H1 (cell line): ENCODE data around the gene PTPN22.

Experiments
- GTF2F1 ChIP-seq: IDR thresholded peaks from 2 replicates; pipeline ENCODE4 v1.6.1; 2012; ENCODE audit warnings: low read depth, low read length, improper control_type of control experiment, borderline replicate concordance
- TF ChIP-seq, protein P1 (sequence below), 3 experiments: IDR thresholded peaks; 1 replicate in 2 of 3; 2 replicates in 1 of 3; pipeline versions ENCODE4 v1.5.1 to v1.6.1; 2011; ENCODE audit warnings: low read length in 3 of 3, mild to moderate bottlenecking in 3 of 3, inconsistent platforms in 2 of 3, low read depth in 1 of 3, moderate library complexity in 1 of 3; ENCODE audit not compliant: insufficient read depth in 1 of 3; ENCODE audit errors: control extremely low read depth in 1 of 3

DNA sequence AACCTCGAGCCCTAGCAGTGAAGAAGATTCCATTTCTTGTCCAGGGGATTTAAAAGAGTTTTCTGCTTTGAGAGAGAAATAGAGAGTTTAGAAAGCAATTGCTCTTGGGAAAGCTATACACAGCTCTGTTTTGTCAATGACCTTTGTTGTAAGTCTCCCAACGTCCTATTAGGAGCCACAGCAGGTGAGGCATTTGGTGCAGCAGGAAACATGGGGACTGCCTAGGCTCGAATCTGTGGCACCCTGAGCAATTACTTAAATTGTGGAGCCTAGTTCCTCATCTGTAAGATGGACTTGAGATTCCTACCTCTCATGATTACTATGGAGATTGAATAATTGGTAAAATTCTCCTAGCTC, 41.8 kb upstream of the PTPN22 start:
- TF ChIP-seq, protein P1, sequence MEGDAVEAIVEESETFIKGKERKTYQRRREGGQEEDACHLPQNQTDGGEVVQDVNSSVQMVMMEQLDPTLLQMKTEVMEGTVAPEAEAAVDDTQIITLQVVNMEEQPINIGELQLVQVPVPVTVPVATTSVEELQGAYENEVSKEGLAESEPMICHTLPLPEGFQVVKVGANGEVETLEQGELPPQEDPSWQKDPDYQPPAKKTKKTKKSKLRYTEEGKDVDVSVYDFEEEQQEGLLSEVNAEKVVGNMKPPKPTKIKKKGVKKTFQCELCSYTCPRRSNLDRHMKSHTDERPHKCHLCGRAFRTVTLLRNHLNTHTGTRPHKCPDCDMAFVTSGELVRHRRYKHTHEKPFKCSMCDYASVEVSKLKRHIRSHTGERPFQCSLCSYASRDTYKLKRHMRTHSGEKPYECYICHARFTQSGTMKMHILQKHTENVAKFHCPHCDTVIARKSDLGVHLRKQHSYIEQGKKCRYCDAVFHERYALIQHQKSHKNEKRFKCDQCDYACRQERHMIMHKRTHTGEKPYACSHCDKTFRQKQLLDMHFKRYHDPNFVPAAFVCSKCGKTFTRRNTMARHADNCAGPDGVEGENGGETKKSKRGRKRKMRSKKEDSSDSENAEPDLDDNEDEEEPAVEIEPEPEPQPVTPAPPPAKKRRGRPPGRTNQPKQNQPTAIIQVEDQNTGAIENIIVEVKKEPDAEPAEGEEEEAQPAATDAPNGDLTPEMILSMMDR (IDR thresholded peaks at IDR 0.05; ENCODE audit: control extremely low read depth in 1 of 3, insufficient read depth in 1 of 3, low read depth in 1 of 3, low read length in 3 of 3), result no peak
- no peak for TF ChIP-seq GTF2F1
